Stimulated activated CD8-positive, alpha-beta memory T cell treated with anti-CD3 and anti-CD28 coated beads, Interleukin-15, amount 100 ng/mL, for 1 hour (primary cell): ENCODE measurements around the gene ADORA2A.

Experiments used
- DNase-seq: peaks from one replicate; pipeline ENCODE4 v3.0.0-alpha.2; 2020; ENCODE audit warnings: low read depth

The ADORA2A gene

DNA sequence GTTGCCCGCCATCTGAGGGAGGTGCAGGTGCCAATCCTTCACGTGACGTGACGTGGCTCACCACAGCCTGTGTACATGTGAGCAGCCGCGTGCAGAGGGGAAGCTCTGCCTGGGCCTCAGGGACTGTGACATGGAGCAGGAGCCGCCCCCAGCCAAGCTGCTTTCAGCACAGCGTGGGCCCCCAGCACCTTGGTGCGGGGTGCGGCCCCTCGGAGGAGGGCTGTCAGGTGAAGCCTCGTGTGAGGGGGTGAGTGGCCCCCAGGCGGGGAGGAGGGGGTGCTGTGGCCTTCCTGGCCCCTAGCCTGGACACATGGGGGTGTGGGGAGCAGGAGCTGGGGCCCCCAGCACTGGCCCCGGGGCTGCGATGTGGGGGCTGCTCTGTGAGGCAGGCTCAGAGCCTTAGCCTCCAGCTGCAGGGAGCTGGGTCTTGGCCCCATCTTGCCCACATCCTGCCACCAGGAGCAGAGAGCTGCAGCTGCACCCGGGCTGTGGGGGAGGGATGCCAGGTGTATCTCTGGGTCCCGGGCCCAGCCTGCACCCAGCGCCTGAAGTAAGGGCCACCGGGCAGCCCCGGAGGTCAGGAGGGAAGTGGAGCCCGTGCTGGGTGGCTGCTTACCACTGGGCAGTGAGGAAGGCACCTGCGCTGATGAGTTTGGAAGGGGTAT lies at the start of gene ADORA2A:
ADORA2A (plus strand) TSS at position 100 of the 665 bp plus-strand sequence. CDS start 5,806 bp downstream, outside the sequence.
- peak; percentile 62 for DNase-seq

DNA sequence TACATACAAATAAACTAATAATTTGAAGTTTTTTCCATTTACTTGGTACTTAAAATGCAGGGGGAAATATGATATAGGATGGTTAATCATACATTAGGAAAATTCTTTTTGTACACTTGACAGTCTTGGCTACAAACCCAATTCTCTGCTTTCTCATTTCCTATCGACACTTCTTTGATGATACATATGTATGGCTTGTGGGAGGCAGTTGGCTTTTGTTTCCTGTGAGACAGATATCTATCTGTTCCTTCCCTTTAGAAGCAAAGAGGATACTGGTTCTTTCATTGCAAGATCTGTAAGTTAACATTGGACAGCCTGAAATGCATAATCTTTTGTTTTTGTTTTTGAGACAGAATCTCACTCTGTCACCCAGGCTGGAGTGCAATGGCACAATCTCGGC lies 47.9 kb upstream of the ADORA2A start:
- DNase-seq = no peak

DNA sequence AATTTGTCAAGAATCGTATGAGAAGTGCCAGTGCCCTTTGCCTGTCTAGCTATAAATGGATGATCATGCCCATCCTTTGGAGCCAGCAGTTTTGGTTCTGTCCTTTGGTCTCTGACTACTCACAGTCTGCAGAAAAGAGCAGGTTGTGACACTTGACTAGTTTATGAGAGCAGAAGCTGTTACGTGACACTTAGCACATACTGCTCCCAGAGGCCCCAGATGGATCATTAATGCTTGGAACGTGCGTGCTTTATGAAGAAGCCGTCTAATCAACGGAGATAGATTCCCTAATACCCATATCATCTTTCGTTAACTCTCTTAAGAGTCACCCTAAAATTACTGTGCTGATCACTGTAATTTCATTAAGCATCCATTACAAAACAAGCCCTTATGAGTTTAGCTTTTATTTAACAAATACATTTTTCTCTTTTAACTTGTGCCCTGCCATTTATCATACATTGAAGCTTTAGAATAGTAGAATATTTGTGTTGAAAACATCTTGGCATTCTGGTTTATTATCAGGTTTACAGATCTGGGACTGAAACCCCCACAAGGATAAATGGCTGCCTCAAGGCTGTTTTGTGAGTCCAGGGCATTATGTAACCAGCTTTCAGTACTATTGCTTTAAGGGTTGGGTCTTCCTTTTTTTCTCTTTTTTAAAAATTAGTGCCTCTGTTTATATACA lies 47.0 kb upstream of the ADORA2A start:
- no peak for DNase-seq

DNA sequence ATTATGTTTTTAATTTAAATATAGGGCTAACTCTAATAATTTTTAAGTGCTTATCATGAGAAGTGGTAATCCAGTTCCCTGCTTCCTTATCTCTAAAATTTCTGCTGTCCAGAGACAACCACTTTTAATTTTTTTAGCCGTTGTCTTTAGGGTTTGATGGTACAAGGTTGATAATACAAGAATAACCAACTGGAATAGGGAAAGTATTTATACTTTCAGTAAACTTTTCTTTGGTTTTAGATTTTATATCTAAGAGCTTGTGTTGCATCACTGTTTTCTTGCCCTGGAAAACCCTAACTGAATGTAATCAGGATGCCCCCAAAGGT lies 46.5 kb upstream of the ADORA2A start:
- DNase-seq = no peak

DNA sequence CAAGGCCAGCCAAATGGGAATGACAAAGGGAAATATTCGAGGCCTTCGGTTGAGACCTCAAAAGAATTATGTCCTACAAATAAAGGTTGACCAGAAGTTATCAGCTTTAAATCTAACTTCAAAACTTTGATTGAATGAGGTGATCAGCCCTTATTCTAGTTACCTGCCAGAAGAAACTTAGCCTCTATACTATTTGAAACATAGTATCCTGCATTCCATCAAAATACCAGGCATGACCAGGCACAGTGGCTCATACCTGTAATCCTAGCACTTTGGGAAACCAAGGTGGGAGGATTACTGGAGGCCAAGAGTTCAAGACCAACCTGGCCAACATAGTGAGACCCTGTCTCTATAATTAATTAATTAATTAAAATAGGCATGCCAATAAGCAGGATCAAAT lies 44.3 kb upstream of the ADORA2A start:
- DNase-seq = no peak

DNA sequence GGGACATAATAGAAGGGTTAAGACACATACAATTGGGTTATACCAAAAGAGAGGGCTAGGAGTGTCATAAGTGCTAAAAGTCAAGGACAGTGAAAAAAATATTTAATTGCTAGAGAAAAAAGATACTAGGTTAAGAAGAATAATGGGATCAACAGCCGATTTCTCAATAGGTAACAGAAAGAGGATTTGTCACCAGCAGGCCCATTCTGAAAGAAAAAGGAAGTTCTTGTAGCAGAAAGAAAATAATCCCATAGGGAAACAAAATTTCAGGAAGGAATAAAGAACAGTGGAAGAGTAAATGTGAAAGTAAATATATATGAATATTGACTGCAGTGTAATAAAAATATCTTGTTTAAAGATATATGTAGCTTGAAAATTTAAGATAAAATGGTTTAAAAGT lies 43.3 kb upstream of the ADORA2A start:
- no peak for DNase-seq

DNA sequence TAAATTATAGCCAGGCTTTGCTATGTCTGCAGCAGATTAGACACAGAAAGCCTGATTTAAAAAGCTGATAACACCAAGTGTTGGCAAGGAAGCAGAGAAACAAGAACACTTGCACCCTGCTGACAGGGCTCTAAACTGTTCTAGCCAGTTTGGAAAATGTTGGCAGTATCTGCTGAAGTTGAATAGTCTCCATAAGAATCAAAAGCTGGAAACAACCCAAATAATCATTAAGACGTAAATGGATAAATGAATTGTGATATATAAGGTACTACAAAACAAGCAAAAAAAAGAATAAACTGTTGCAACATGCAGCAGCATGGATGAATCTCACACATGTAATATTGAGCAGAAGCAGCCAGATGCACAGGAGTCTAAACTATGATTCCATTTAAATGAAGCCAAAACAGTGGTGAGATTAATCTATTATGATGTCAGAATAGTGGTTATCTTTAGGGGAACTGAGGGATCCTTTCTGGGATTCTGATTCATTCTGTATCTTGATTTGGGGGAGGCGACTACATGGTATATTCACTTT lies 40.4 kb upstream of the ADORA2A start:
- no peak for DNase-seq

DNA sequence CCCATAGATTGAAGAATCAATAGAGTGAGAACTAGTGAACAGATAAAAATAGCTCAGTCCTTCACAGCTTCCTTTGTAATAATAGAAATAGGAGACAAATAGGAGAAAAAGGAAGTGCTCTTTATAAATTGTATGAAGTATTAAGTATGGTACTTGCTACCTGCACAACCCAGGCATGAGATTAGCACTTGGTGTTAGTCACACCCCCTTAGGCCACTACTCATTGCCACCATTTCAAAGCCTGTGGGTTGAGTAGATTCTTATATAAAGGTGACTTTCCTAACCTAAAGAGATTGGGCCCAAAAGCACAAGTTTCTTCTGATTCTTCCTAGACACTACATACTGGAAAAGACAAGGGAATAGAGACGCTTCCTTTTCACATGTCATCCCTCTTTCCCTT lies 37.7 kb upstream of the ADORA2A start:
- DNase-seq = no peak

DNA sequence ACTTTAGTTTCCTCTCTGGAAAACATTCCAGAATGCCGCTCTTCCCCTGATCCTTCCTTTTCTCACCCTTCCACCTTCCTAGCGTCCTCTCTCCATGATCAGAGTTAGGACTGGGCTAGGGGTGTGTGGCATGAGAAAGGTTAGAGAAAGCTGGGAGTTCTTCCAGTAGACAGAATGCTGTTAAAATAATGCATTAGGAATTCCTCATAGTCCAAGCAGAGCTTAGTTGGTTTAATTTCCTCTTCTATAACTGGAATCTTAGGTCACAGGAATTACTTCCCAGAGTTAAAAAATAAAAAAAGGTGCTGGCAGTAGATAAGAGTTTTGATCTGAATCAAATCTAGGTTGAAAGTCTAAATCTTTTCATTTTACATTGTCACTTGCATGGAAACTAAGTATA lies 37.2 kb upstream of the ADORA2A start:
- no peak for DNase-seq

DNA sequence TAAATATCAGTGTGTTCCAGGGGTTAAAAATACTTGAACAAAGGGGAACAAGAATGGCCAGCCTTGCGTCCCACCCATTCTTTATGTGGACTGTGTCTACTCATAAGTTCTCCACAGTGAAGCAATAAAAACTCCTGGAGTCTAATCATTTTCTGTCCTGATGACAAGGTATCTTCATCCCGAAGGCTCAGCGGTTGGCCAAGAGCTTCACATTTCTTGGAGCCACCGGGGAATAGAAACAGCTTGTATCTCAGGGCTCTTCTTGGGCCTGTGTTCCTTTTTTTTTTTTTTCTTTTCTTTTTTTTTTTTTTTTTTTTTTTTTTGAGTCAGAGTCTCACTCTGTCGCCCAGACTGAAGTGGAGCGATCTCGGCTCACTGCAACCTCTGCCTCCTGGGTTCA lies 36.8 kb upstream of the ADORA2A start:
- DNase-seq = no peak

DNA sequence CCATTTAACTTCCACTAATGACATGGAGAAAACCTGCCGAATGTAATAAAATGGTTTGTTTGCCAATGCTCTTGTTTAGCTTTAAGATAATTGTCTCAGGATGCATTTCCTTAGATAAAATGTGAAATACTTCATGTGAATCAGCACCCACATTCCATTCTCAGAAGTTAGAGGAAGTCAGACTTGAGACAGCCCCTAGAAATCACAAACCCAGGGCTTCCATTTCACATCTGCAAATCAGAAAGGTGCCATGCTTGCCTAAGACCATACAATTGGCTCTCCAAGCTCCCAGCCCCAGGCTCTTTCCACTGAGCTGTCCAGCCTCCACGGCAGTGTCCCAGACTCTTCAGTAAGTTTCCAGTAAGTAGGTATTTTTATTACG lies 35.6 kb upstream of the ADORA2A start:
- no peak for DNase-seq

DNA sequence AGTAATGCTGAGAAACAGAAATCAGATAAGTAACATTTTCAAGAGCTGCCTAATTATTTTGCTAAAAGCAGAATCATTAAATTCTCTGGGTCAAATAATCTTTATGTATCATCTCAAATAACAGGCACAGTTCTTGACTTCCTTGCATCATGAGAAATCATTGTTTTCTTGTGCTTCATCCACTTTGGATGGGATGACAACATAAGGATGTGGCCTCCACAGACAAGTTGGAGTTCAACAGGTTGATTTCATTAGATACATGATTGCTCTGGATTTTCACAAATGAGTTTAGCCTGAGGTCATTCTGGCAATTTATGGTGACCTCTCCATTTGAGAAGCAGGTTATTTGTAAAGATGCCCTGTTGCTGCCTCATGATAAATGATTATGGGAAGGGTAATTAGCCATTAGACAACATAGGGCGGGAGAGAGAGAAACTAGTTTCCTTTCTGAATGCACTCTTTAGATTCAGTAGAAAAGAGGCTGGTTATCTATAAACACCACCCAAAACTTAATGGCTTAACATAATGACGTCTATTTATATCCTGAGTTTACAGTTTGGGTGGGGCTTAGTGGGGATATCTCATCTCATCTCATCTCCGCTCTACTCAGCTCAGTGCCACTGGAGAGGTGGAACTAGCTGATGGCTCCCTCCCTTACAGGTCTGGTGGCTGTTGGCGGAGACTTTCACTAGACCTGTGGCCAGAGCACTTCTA lies 35.0 kb upstream of the ADORA2A start:
- no peak for DNase-seq

DNA sequence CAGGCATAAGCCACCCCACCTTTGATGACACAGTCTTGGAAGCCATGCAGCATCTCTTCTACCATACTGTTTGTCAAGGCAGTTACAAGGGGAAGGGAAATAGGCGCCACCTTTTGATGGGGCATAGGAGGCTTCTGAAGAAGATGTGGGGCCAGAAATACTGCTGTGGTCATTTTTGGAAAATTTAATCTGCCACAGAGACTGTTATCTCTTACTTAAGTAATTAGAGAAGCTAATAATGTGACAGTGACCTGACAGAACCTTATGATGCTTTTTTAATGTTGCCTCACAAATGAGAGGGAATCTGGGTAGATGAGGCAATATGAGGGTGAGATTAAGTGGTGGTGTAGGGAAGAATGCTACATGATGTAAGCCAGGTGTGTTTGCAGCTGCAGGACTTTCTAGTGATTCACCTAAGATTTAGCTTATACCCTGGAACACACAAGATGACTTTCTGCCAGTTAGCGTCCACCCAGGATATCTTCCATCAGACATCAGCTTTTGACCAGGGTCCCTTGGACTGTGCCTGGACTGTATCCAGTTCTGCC lies 34.3 kb upstream of the ADORA2A start:
- no peak for DNase-seq

DNA sequence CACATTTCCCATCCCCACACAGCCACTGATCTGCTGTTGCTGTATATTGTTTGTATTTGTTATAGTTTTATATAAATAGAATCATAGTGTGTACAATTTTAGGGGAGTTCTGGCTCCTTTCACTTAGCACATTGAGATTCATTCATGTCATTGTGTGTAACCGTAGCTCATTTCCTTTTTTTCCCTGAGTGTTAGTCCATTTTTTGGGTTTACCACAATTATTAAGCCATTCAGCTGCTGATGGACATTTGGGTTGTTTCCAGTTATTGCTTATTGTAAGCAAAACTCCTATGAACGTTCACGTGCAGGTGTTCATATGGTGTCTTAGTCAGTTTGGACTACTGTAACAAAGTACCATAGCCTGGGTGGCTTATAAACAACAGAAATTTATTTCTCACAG lies 33.6 kb upstream of the ADORA2A start:
- no peak for DNase-seq

DNA sequence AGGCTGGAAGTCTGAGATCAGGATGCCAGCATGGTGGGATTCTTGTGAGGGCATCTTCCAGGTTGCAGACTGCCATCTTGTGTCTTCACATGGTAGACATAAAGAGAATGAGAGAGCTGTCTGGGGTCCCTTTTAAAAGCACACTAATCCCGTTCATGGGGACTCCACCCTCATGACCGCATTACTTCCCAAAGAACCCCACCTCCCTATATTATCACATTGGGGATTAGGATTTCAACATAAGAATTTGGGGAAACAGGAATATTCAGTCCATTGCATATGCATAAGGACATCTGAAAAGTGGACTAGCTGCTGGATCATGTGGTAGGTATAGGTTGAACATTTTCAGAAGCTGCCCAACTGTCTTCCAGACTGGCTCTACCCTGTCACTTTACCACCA lies 33.1 kb upstream of the ADORA2A start:
- DNase-seq = no peak

DNA sequence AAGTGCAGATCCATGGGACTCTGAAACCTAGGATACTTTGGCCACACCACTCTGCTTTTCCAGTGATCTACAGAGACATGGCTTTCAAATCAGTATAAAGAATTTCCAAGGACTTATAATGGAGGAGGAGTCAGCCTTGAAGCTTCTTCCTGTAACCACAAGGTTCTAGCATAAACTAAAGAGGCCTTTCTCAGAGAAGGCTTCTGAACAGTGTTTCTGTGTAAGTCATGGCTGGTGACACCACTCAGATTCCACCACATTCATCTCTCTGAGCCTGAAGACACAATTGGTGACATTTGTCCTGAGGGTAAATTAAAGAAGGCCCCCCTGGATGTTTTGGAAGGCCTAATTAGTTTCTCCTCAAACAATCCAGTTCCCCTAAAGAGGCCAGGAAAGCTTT lies 29.0 kb upstream of the ADORA2A start:
- DNase-seq = no peak

DNA sequence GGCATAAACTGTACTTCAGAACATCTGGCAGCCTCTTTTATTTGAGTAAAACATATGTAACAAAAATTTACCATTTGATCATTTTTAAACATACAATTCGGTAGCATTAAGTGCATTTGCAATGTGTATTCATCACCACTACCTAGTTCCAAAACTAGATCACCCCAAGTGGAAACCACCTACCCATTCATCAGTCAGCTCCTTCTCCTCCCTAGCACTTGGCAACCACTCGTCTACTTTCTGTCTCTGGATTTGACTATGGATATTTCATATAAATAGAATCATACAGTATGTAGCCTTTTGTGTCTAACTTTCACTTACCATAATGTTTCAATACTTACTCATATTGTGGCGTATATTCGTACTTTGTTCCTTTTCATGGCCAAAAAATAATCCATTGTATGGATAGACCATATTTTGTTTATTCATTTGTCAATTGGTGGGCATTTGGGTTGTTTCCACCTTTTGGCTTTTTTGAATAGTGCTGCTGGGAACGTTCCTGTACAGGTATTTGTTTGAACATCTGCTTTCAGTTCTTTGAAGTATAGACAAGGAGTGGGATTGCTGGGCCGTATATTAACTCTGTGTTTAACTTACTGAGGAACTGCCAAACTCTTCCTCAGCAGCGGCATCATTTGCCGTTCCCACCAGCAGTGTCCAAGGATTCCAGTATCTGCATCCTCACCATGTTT lies 27.2 kb upstream of the ADORA2A start:
- DNase-seq = no peak

DNA sequence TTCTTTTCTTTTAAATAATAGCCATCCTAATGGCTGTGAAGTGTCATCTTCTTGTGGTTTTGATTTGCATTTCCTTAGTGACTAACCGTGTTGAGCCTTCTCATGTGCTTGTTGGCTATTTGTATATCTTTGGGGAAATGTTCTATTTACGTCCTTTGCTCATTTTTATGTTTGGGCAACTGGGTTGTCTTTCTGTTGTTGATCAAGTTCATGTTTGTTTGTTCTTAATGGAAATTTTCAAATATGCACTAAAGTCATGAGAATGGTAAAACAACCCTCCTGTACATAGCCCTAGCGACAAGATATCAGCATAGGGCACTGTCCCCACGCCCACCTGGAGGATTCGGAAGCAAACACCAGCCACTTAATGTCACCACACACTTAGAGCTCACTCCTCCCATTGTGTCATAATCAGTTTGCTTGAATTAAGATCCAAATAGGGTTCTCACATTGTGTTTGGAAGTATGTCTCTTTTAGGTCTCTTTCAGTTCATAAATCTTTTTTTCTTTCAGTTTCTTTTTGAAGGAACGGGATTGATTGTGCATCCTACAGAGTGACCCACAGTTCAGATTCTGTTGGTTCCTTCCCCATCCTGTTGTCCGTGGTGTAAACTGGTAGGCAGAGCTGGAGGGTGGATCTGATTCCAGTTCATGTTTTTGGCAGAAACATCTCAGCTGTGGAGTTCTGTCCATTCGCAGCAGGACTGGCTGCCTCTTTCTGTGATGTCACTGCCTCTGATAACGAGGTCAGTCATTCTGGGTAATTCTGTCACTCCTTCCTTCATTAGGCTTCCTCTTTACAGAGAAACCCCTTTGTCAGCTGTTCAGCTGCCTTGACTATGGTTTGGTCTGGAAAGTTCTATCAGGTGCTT lies 26.4 kb upstream of the ADORA2A start:
- DNase-seq = no peak

DNA sequence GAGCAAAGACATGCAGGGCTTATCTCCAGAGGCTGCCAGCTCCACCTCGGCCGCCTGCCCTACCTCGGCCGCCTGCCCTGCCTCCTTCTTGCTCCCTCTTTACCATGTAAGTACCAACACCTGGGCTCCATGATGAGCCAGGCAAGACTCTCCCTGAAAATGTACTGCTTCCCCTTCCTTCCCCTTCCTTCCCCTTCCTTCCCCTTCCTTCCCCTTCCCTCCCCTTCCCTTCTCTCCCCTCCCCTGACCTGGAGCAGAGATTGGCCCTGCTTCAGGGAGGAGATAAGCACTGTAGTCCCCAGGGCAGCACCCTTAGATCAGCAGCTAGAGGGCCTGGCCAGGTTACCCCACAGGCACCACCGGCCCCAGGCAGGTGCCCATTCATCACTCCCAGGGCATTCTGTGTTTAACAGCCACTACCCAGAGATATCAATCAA lies 25.4 kb upstream of the ADORA2A start:
- no peak for DNase-seq

DNA sequence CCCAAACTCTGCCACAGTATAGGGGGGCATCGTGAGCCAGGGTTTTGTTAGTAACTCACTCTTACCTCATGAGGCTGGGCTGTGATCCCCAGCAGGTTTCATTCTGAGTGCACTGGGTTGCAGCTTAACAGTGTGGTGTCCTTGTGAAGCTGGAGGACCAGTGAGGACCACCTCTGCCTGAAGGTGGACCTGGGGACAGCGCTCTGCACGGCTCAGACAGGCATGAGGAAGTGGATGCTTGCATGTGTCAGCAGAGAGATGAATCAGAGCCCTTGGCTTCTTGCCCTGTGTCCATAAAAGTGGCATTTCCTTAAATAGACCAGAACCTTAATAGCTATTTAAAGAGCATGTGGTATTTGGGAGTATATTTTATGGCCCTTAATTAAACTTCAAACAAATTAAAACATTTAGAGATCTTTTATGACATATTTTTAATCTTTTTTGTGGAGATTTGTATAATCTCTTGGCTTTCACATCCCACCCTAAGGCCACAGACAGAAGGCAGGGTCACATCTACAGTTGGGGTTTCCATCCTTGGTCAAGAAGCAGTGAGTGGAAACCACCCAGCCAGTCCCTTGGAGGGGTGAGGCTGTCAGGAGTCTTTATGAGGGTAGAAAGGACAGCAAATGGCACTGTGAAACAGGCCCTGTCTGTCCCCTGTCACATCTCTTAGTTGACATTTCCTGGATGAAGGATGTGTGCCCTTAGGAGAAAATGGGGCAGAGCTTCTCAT lies 24.8 kb upstream of the ADORA2A start:
- DNase-seq = no peak

DNA sequence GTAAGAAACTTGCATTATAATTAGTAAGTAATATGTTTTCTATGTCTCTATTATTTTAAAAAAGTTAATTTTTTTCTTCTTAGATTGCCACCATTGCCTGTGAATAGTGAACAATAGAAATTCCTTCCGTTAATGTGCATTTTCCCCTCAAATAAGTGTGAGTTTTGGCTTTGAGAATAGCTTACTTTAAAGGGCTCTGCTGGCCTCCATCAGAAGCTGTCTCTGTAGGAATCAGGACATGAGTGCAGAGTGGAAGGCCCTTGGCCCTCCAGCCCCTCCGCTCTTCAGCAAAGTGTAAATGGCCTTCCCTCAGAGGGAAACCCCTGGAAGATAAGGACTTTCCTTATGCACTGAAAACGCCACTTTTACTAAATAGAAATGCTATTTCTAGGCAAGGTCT lies 24.1 kb upstream of the ADORA2A start:
- DNase-seq = no peak
